Natural killer cell (primary cell): ENCODE measurements around the gene C1GALT1C1. TPM values are rescaled to one million over a fixed set of nuclear protein-coding genes. Genes with fewer than 3 reads are reported as not detected.

Experiments used
- ATAC-seq, 3 donors: fragments of 150-1000 bp in 2 of 3; fragments of 200-7000 bp in 1 of 3; cut with Tn5 transposase; 1 replicate in 1 of 3; 2 replicates in 2 of 3; pipeline ENCODE4 v1.10.0; 2021; ENCODE audit warnings: mild to moderate bottlenecking in 2 of 3, moderate library complexity in 2 of 3
- DNase-seq, 2 donors: peaks; one replicate each; pipeline versions ENCODE4 v3.0.0 to v3.0.0-alpha.2; 2013 to 2021; ENCODE audit warnings: mixed read lengths in 1 of 2
- H3K27ac ChIP-seq: one replicate; pipeline ENCODE4 v1.5.1; 2013; ENCODE audit warnings: mild to moderate bottlenecking, low read length
- H3K27me3 ChIP-seq: one replicate; pipeline ENCODE4 v1.6.1; 2013; ENCODE audit warnings: low read length; ENCODE audit not compliant: control insufficient read depth, insufficient read depth
- H3K36me3 ChIP-seq: one replicate; pipeline ENCODE4 v1.6.1; 2013; ENCODE audit warnings: low read length; ENCODE audit not compliant: control insufficient read depth, insufficient read depth
- H3K4me1 ChIP-seq: one replicate; pipeline ENCODE4 v1.6.1; 2013; ENCODE audit warnings: low read length; ENCODE audit not compliant: control insufficient read depth, insufficient read depth
- H3K4me3 ChIP-seq: one replicate; pipeline ENCODE4 v1.5.1; 2013; ENCODE audit warnings: low read length
- H3K9me3 ChIP-seq: one replicate; pipeline ENCODE4 v1.6.1; 2013; ENCODE audit warnings: low read length; ENCODE audit not compliant: control insufficient read depth, insufficient read depth
- H3K27ac Mint-ChIP-seq, 2 donors: one replicate each; pipeline ENCODE4 v1.8.0; 2022; ENCODE audit warnings: mild to moderate bottlenecking in 2 of 2, mixed read lengths in 2 of 2, moderate library complexity in 1 of 2
- H3K27me3 Mint-ChIP-seq, 2 donors: one replicate each; pipeline ENCODE4 v1.8.0; 2022; ENCODE audit warnings: low read depth in 2 of 2, mixed read lengths in 2 of 2
- H3K36me3 Mint-ChIP-seq: one replicate; pipeline ENCODE4 v1.8.0; 2022; ENCODE audit warnings: mixed read lengths
- H3K4me1 Mint-ChIP-seq, 2 donors: one replicate each; pipeline ENCODE4 v1.8.0; 2022; ENCODE audit warnings: mixed read lengths in 2 of 2
- H3K4me3 Mint-ChIP-seq: one replicate; pipeline ENCODE4 v1.8.0; 2022; ENCODE audit warnings: mild to moderate bottlenecking, moderate library complexity, mixed read lengths
- H3K9me3 Mint-ChIP-seq, 2 donors: one replicate each; pipeline ENCODE4 v1.8.0; 2022; ENCODE audit warnings: mixed read lengths in 2 of 2
- WGBS: methylation state at CpG from one replicate; pipeline ENCODE4 v1.1.7; 2013; ENCODE audit warnings: missing lambda C conversion rate; ENCODE audit not compliant: insufficient coverage; 5-methylcytosine and 5-hydroxymethylcytosine counted together
- intact Hi-C: fragments of 100-400 bp; cut with micrococcal nuclease; formaldehyde crosslinking; loops from one replicate; pipeline ENCODE4 v1.14.2; 2022
- total RNA-seq, 4 donors: library from RNA; stranded (reverse); fragments of 120-200 nt in 1 of 4; gene quantifications; one replicate each; pipeline versions ENCODE4 v1.2.3 to v1.2.4, GENCODE V29; 2013 to 2022
- TF ChIP-seq, protein P1 (sequence below): fragments of 200-600 bp; IDR thresholded peaks from one replicate; pipeline ENCODE4 v1.8.0; 2022; ENCODE audit warnings: antibody characterized with exemption

Gene C1GALT1C1
- total RNA-seq, 3 donors from 2014 or later (not counting 1 experiment from before 2014, with no cell fraction given) = 6.2 to 9.7 (median 6.7) TPM

GRCh38 chrX:120647127-120647526 is 17.3 kb upstream of the C1GALT1C1 start:
- no peaks in the 10 kb centered on the region for H3K4me1 ChIP-seq
- peaks cover 0 to 7% of the 10 kb centered on the region in 2 donors for H3K27me3 Mint-ChIP-seq
- DNase-seq (no peak), ATAC-seq (no peak)
- H3K9me3 Mint-ChIP-seq = no peaks in the 10 kb centered on the region
- no peaks in the 10 kb centered on the region for H3K9me3 ChIP-seq
- intact Hi-C loops = no loop called here
- no peak overlapping the region for H3K4me3 ChIP-seq
- H3K36me3 ChIP-seq = no peaks in the 10 kb centered on the region
- H3K4me3 Mint-ChIP-seq = no peak overlapping the region
- TF ChIP-seq, protein P1, sequence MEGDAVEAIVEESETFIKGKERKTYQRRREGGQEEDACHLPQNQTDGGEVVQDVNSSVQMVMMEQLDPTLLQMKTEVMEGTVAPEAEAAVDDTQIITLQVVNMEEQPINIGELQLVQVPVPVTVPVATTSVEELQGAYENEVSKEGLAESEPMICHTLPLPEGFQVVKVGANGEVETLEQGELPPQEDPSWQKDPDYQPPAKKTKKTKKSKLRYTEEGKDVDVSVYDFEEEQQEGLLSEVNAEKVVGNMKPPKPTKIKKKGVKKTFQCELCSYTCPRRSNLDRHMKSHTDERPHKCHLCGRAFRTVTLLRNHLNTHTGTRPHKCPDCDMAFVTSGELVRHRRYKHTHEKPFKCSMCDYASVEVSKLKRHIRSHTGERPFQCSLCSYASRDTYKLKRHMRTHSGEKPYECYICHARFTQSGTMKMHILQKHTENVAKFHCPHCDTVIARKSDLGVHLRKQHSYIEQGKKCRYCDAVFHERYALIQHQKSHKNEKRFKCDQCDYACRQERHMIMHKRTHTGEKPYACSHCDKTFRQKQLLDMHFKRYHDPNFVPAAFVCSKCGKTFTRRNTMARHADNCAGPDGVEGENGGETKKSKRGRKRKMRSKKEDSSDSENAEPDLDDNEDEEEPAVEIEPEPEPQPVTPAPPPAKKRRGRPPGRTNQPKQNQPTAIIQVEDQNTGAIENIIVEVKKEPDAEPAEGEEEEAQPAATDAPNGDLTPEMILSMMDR = no peak
- no peak overlapping the region for H3K27ac ChIP-seq
- no peaks in the 10 kb centered on the region for H3K4me1 Mint-ChIP-seq
- no peaks in the 10 kb centered on the region for H3K36me3 Mint-ChIP-seq
- 96% methylated on average over 3 of the region's 4 CpGs for WGBS
- H3K27ac Mint-ChIP-seq = no peak overlapping the region
- H3K27me3 ChIP-seq = no peaks in the 10 kb centered on the region

DNA sequence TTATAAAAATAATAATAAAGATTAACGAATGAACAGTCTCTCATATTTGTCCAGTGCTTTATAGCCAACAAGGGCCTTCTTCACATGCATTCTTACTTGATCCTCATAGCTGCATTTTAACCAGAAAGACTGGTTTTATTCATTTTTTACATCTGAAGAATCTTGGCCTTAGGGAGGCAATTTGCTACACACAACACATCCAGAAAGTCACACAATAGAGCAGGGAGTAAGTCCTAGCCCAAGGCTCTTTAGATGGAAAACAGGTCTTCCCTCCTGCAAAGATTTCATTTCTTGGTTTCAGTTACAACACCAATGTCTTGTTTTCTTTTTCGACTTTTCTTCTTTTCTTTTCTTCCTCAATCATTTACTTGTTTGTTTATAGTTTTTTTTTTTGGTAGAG is 13.0 kb upstream of the C1GALT1C1 start:
- Mint-ChIP-seq H3K27me3 (peaks cover 0 to 3% of the 10 kb centered on the region in 2 donors), H3K36me3 (no peaks in the 10 kb centered on the region), H3K27ac (no peak overlapping the region), H3K4me1 (no peaks in the 10 kb centered on the region), H3K4me3 (no peak overlapping the region), H3K9me3 (no peaks in the 10 kb centered on the region)
- TF ChIP-seq, protein P1 = no peak
- no peaks in the 10 kb centered on the region for H3K4me1 ChIP-seq
- WGBS = 71% methylated on average over 1 of the region's 2 CpGs
- no peaks in the 10 kb centered on the region for H3K9me3 ChIP-seq
- DNase-seq (no peak), ATAC-seq (no peak)
- no peaks in the 10 kb centered on the region for H3K27me3 ChIP-seq
- intact Hi-C loops = no loop called here
- H3K27ac ChIP-seq = no peak overlapping the region
- no peaks in the 10 kb centered on the region for H3K36me3 ChIP-seq
- no peak overlapping the region for H3K4me3 ChIP-seq

- H3K9me3 Mint-ChIP-seq = no peaks in the 10 kb centered on the region
- no peaks in the 10 kb centered on the region for H3K36me3 Mint-ChIP-seq
- Histone ChIP-seq H3K36me3 (no peaks in the 10 kb centered on the region), H3K4me1 (no peaks in the 10 kb centered on the region), H3K27ac (no peak overlapping the region), H3K27me3 (no peaks in the 10 kb centered on the region), H3K9me3 (no peaks in the 10 kb centered on the region), H3K4me3 (no peak overlapping the region)
- no peak for ATAC-seq
- WGBS = 90% methylated on average over 3 of the region's 4 CpGs
- intact Hi-C loops = no loop called here
- H3K27ac Mint-ChIP-seq = no peak overlapping the region
- H3K4me1 Mint-ChIP-seq = no peaks in the 10 kb centered on the region
- TF ChIP-seq, protein P1 = no peak
- no peak overlapping the region for H3K4me3 Mint-ChIP-seq
- H3K27me3 Mint-ChIP-seq = no peaks in the 10 kb centered on the region
- DNase-seq = no peak
Measured at GRCh38 chrX:120638619-120639018, 8.8 kb upstream of the C1GALT1C1 start.

- DNase-seq (no peak), ATAC-seq (no peak)
- Histone ChIP-seq H3K27me3 (no peaks in the 10 kb centered on the region), H3K27ac (no peak overlapping the region), H3K9me3 (no peaks in the 10 kb centered on the region), H3K4me3 (no peak overlapping the region), H3K4me1 (peaks cover 6% of the 10 kb centered on the region), H3K36me3 (no peaks in the 10 kb centered on the region)
- intact Hi-C loops = no loop called here
- Mint-ChIP-seq H3K9me3 (no peaks in the 10 kb centered on the region), H3K4me3 (no peak overlapping the region), H3K27ac (no peak overlapping the region), H3K4me1 (peaks cover 2 to 8% of the 10 kb centered on the region in 2 donors), H3K36me3 (no peaks in the 10 kb centered on the region), H3K27me3 (no peaks in the 10 kb centered on the region)
- TF ChIP-seq, protein P1 = no peak
- no CpG with 5 or more reads among the region's 2 CpGs for WGBS
Measured at GRCh38 chrX:120625371-120625770, 4.5 kb downstream of the C1GALT1C1 start.
